ENCODE data around the gene FSHB. TPM values are rescaled to one million over a fixed set of nuclear protein-coding genes. Genes with fewer than 3 reads are reported as not detected.
"Not testable (repeated sequence)": the region's sequence is repeated elsewhere in the genome, so short reads cannot be mapped to it uniquely, and the experiment has no call there.

Gene FSHB
- total RNA-seq, 5 donors from 2014 or later (not counting 1 experiment from before 2014, with no cell fraction given) = not detected

- ATAC-seq (replicated peaks in 1 of 4) (no peak), DNase-seq (no peak)
- no peaks in the 10 kb centered on the region for H3K27me3 Mint-ChIP-seq
- no peak overlapping the region for H3K27ac Mint-ChIP-seq
- H3K27me3 ChIP-seq (replicated peaks in 1 of 2; ENCODE audit: control insufficient read depth in 2 of 2, extremely low read depth in 1 of 2, insufficient read depth in 2 of 2, low read length in 1 of 2) = peaks cover 0 to 2% of the 10 kb centered on the region in 2 experiments
- WGBS (ENCODE audit: insufficient coverage) = no CpG with 5 or more reads among the region's 3 CpGs
- ChIA-PET POLR2A (no interaction called here), CTCF (no interaction called here)
- no peak overlapping the region for H3K27ac ChIP-seq (ENCODE audit: low read length)
- no peak overlapping the region for H3K4me3 ChIP-seq (ENCODE audit: control insufficient read depth in 1 of 2, extremely low read depth in 1 of 2, low read length in 1 of 2)
- no peaks in the 10 kb centered on the region for H3K9me3 ChIP-seq
- H3K4me1 ChIP-seq (ENCODE audit: control insufficient read depth in 1 of 2, extremely low read depth in 1 of 2, insufficient read depth in 2 of 2, low read length in 2 of 2) = no peaks in the 10 kb centered on the region
- H3K4me1 Mint-ChIP-seq = peaks cover 0 to 9% (median 3%) of the 10 kb centered on the region in 3 donors
- H3K4me3 Mint-ChIP-seq = no peak overlapping the region
- H3K36me3 Mint-ChIP-seq = no peaks in the 10 kb centered on the region
- no peaks in the 10 kb centered on the region for H3K9me3 Mint-ChIP-seq
- no peaks in the 10 kb centered on the region for H3K36me3 ChIP-seq (ENCODE audit: control insufficient read depth in 2 of 2, extremely low read depth in 1 of 2, insufficient read depth in 1 of 2, low read length in 1 of 2)
These were observed 26.2 kb downstream of the FSHB start for GRCh38 chr11:30257058-30257457.

DNA sequence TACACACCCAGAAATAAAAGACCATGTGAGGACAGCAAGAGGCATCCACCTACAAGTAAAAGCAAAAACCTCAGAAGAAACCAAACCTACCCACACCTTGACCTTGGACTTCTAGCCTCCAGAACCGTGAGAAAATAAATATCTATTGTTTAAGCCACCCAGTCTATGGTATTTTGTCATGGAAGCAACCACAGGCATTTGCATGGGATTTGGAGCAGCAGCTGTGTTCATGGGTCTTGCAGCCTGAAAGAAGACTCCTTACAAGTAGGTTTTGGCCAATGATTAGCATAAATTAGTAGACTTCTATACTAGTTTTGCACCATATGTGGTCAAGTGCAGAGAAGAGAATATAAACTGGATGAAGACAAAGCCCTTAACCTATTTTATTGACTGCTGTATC, 27.9 kb downstream of the FSHB start:
- Histone ChIP-seq H3K4me1 (ENCODE audit: control insufficient read depth in 1 of 2, extremely low read depth in 1 of 2, insufficient read depth in 2 of 2, low read length in 2 of 2) (no peaks in the 10 kb centered on the region), H3K4me3 (ENCODE audit: control insufficient read depth in 1 of 2, extremely low read depth in 1 of 2, low read length in 1 of 2) (no peak overlapping the region), H3K36me3 (ENCODE audit: control insufficient read depth in 2 of 2, extremely low read depth in 1 of 2, insufficient read depth in 1 of 2, low read length in 1 of 2) (no peaks in the 10 kb centered on the region), H3K27me3 (replicated peaks in 1 of 2; ENCODE audit: control insufficient read depth in 2 of 2, extremely low read depth in 1 of 2, insufficient read depth in 2 of 2, low read length in 1 of 2) (peaks cover 0 to 2% of the 10 kb centered on the region in 2 experiments), H3K27ac (ENCODE audit: low read length) (no peak overlapping the region), H3K9me3 (no peaks in the 10 kb centered on the region)
- no peak for DNase-seq
- Mint-ChIP-seq H3K4me3 (no peak overlapping the region), H3K27me3 (no peaks in the 10 kb centered on the region), H3K36me3 (no peaks in the 10 kb centered on the region), H3K27ac (no peak overlapping the region), H3K9me3 (peaks cover 0 to 5% (median 3%) of the 10 kb centered on the region in 3 donors), H3K4me1 (peaks cover 0 to 9% (median 3%) of the 10 kb centered on the region in 3 donors)
- POLR2A ChIA-PET = no interaction called here
- no CpG with 5 or more reads among the region's 1 CpG for WGBS (ENCODE audit: insufficient coverage)
- no peak for ATAC-seq (replicated peaks in 1 of 4)
- CTCF ChIA-PET = no interaction called here

GRCh38 chr11:30260813-30261212, 30.0 kb downstream of the FSHB start:
- WGBS (ENCODE audit: insufficient coverage) = no CpG with 5 or more reads among the region's 1 CpG
- H3K36me3 Mint-ChIP-seq = no peaks in the 10 kb centered on the region
- H3K27me3 Mint-ChIP-seq = no peaks in the 10 kb centered on the region
- Histone ChIP-seq H3K9me3 (no peaks in the 10 kb centered on the region), H3K27me3 (replicated peaks in 1 of 2; ENCODE audit: control insufficient read depth in 2 of 2, extremely low read depth in 1 of 2, insufficient read depth in 2 of 2, low read length in 1 of 2) (peaks cover 0 to 2% of the 10 kb centered on the region in 2 experiments), H3K4me1 (ENCODE audit: control insufficient read depth in 1 of 2, extremely low read depth in 1 of 2, insufficient read depth in 2 of 2, low read length in 2 of 2) (no peaks in the 10 kb centered on the region), H3K27ac (ENCODE audit: low read length) (no peak overlapping the region), H3K4me3 (ENCODE audit: control insufficient read depth in 1 of 2, extremely low read depth in 1 of 2, low read length in 1 of 2) (no peak overlapping the region), H3K36me3 (ENCODE audit: control insufficient read depth in 2 of 2, extremely low read depth in 1 of 2, insufficient read depth in 1 of 2, low read length in 1 of 2) (no peaks in the 10 kb centered on the region)
- peaks cover 3 to 6% (median 5%) of the 10 kb centered on the region in 3 donors for H3K9me3 Mint-ChIP-seq
- ATAC-seq (replicated peaks in 1 of 4) (no peak), DNase-seq (no peak)
- H3K4me3 Mint-ChIP-seq = no peak overlapping the region
- H3K27ac Mint-ChIP-seq = no peak overlapping the region
- POLR2A ChIA-PET = no interaction called here
- CTCF ChIA-PET = no interaction called here
- peaks cover 0 to under 1% (median under 1%) of the 10 kb centered on the region in 3 donors for H3K4me1 Mint-ChIP-seq

GRCh38 chr11:30261821-30262220, 31.0 kb downstream of the FSHB start:
- Histone ChIP-seq H3K4me1 (ENCODE audit: control insufficient read depth in 1 of 2, extremely low read depth in 1 of 2, insufficient read depth in 2 of 2, low read length in 2 of 2) (no peaks in the 10 kb centered on the region), H3K27ac (ENCODE audit: low read length) (no peak overlapping the region), H3K36me3 (ENCODE audit: control insufficient read depth in 2 of 2, extremely low read depth in 1 of 2, insufficient read depth in 1 of 2, low read length in 1 of 2) (no peaks in the 10 kb centered on the region), H3K9me3 (no peaks in the 10 kb centered on the region), H3K27me3 (replicated peaks in 1 of 2; ENCODE audit: control insufficient read depth in 2 of 2, extremely low read depth in 1 of 2, insufficient read depth in 2 of 2, low read length in 1 of 2) (peaks cover 0 to 2% of the 10 kb centered on the region in 2 experiments), H3K4me3 (ENCODE audit: control insufficient read depth in 1 of 2, extremely low read depth in 1 of 2, low read length in 1 of 2) (no peak overlapping the region)
- WGBS (ENCODE audit: insufficient coverage) = no CpG with 5 or more reads among the region's 1 CpG
- no peak for DNase-seq
- ChIA-PET POLR2A (no interaction called here), CTCF (no interaction called here)
- Mint-ChIP-seq H3K4me1 (no peaks in the 10 kb centered on the region), H3K9me3 (peaks cover 3 to 6% (median 5%) of the 10 kb centered on the region in 3 donors), H3K27ac (no peak overlapping the region), H3K27me3 (no peaks in the 10 kb centered on the region), H3K36me3 (no peaks in the 10 kb centered on the region), H3K4me3 (no peak overlapping the region)
- ATAC-seq (replicated peaks in 1 of 4) = no peak

- not testable (repeated sequence) for H3K4me3 Mint-ChIP-seq
These were observed 37.8 kb downstream of the FSHB start for GRCh38 chr11:30268638-30269037.

DNA sequence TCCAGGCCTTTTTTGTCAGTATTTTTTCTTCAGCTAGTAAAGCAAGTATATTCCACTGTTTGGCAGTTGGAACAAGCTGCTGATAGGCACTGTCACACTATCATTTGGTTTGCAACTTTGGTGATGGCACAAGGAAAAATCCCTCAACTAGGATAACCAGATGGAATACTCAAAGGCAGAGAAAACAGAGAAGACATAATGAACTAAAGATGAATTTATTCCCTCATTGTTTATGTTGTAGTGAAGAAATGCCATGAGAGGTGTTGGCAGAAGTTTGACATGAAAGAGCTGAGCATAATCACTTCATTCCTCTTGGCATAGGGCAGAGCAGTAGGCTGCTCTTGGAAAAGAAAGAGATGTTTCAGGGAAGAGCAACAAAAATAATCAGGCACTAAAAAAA, 39.9 kb downstream of the FSHB start:
- POLR2A ChIA-PET = no interaction called here
- Mint-ChIP-seq H3K9me3 (peaks cover 0 to 2% (median 0%) of the 10 kb centered on the region in 3 donors), H3K36me3 (no peaks in the 10 kb centered on the region), H3K4me3 (no peak overlapping the region), H3K27ac (no peak overlapping the region), H3K27me3 (peaks cover 12 to 32% of the 10 kb centered on the region in 2 donors), H3K4me1 (no peaks in the 10 kb centered on the region)
- H3K4me1 ChIP-seq (ENCODE audit: control insufficient read depth in 1 of 2, extremely low read depth in 1 of 2, insufficient read depth in 2 of 2, low read length in 2 of 2) = no peaks in the 10 kb centered on the region
- CTCF ChIA-PET = no interaction called here
- H3K4me3 ChIP-seq (ENCODE audit: control insufficient read depth in 1 of 2, extremely low read depth in 1 of 2, low read length in 1 of 2) = no peak overlapping the region
- ATAC-seq (replicated peaks in 1 of 4) = no peak
- peaks cover 0 to 4% of the 10 kb centered on the region in 2 experiments for H3K27me3 ChIP-seq (replicated peaks in 1 of 2; ENCODE audit: control insufficient read depth in 2 of 2, extremely low read depth in 1 of 2, insufficient read depth in 2 of 2, low read length in 1 of 2)
- no peak overlapping the region for H3K27ac ChIP-seq (ENCODE audit: low read length)
- DNase-seq = no peak
- no peaks in the 10 kb centered on the region for H3K36me3 ChIP-seq (ENCODE audit: control insufficient read depth in 2 of 2, extremely low read depth in 1 of 2, insufficient read depth in 1 of 2, low read length in 1 of 2)
- H3K9me3 ChIP-seq = no peaks in the 10 kb centered on the region

More at GRCh38 chr11:30268638-30269037, 37.8 kb downstream of the FSHB start:
- H3K27me3 ChIP-seq (replicated peaks in 1 of 2; ENCODE audit: control insufficient read depth in 2 of 2, extremely low read depth in 1 of 2, insufficient read depth in 2 of 2, low read length in 1 of 2); DNase-seq; ATAC-seq (replicated peaks in 1 of 4); H3K4me1 ChIP-seq (ENCODE audit: control insufficient read depth in 1 of 2, extremely low read depth in 1 of 2, insufficient read depth in 2 of 2, low read length in 2 of 2); H3K36me3 Mint-ChIP-seq; H3K27ac ChIP-seq (ENCODE audit: low read length); H3K9me3 ChIP-seq; CTCF ChIA-PET; H3K4me3 ChIP-seq (ENCODE audit: control insufficient read depth in 1 of 2, extremely low read depth in 1 of 2, low read length in 1 of 2); POLR2A ChIA-PET; H3K9me3 Mint-ChIP-seq; H3K4me1 Mint-ChIP-seq; H3K27ac Mint-ChIP-seq; H3K36me3 ChIP-seq (ENCODE audit: control insufficient read depth in 2 of 2, extremely low read depth in 1 of 2, insufficient read depth in 1 of 2, low read length in 1 of 2): not testable (repeated sequence)
- H3K27me3 Mint-ChIP-seq = peaks cover 5 to 19% of the 10 kb centered on the region in 2 donors
- WGBS (ENCODE audit: insufficient coverage) = 60% methylated on average over 1 of the region's 9 CpGs

DNA sequence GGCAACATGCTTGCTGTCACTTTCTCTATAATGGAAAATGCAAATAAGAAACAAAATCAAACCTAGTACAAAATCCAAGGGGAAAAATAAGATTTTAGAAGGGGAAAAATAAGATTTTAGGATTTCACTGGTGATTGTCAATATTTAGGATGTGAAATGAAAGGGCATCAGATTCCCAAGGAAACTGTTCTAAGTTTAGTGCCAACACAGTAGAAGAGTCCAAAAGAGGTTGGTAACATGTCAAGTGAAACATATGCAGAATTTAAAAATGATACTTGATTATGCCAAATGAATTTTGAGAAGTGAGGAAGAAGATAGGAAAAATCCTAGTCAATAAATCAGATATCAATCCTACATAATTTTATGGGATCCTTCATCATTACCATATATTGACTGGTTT, 46.4 kb downstream of the FSHB start:
- POLR2A ChIA-PET = no interaction called here
- no peak for ATAC-seq (replicated peaks in 1 of 4)
- peaks cover 8 to 27% of the 10 kb centered on the region in 2 donors for H3K27me3 Mint-ChIP-seq

More for the DNA sequence above, 46.4 kb downstream of the FSHB start:
- CTCF ChIA-PET = no interaction called here
- H3K4me1 Mint-ChIP-seq = peaks cover 14 to 17% (median 16%) of the 10 kb centered on the region in 3 donors
- H3K27ac ChIP-seq (ENCODE audit: low read length) = no peak overlapping the region
- H3K36me3 Mint-ChIP-seq = no peaks in the 10 kb centered on the region
- peaks cover 8 to 12% of the 10 kb centered on the region in 2 experiments for H3K4me1 ChIP-seq (ENCODE audit: control insufficient read depth in 1 of 2, extremely low read depth in 1 of 2, insufficient read depth in 2 of 2, low read length in 2 of 2)
- DNase-seq = no peak
- H3K36me3 ChIP-seq (ENCODE audit: control insufficient read depth in 2 of 2, extremely low read depth in 1 of 2, insufficient read depth in 1 of 2, low read length in 1 of 2) = no peaks in the 10 kb centered on the region
- no peaks in the 10 kb centered on the region for H3K27me3 ChIP-seq (replicated peaks in 1 of 2; ENCODE audit: control insufficient read depth in 2 of 2, extremely low read depth in 1 of 2, insufficient read depth in 2 of 2, low read length in 1 of 2)
- no peak overlapping the region for H3K27ac Mint-ChIP-seq
- no peak overlapping the region for H3K4me3 ChIP-seq (ENCODE audit: control insufficient read depth in 1 of 2, extremely low read depth in 1 of 2, low read length in 1 of 2)
- H3K9me3 ChIP-seq = no peaks in the 10 kb centered on the region
- H3K4me3 Mint-ChIP-seq = no peak overlapping the region
- H3K9me3 Mint-ChIP-seq = no peaks in the 10 kb centered on the region
